NCI-H345 treated with DMSO at 0.1 percent for 48 hours (cell line): ENCODE results near the gene KDM4C.

Source experiments
- DNase-seq: peaks from one replicate; lab custom pipeline; 2025; ENCODE audit not compliant: unreplicated experiment; lab: John Stamatoyannopoulos, UW

The KDM4C gene

GRCh38 chr9:6900440-6900883, 142.7 kb downstream of the KDM4C start:
- no peak for DNase-seq

GRCh38 chr9:6901180-6901579, 143.4 kb downstream of the KDM4C start:
- no peak for DNase-seq

DNA sequence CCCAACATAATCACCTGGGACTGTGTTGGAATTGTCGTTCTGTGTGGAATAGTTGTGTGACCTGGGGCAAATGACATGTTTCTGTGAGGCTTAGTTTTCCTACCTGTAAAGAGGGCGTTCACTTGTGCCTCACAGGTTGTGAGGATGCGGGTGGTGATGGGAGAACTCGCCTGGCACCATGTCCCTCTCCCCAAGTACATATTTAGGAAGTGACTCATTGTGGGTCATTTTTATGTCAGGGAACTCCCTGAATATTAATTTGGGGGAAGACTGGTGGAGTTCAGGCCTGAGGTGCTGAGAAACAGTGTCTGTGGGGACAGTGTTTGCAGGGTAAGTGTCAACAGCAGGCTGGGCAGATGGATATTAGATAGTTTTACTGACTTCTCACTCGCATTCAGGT, 144.7 kb downstream of the KDM4C start:
- DNase-seq, result no peak

- DNase-seq, result no peak
These were observed 146.6 kb downstream of the KDM4C start for GRCh38 chr9:6904371-6904770.

- no peak for DNase-seq
These were observed 148.1 kb downstream of the KDM4C start for GRCh38 chr9:6905850-6906375.

DNA sequence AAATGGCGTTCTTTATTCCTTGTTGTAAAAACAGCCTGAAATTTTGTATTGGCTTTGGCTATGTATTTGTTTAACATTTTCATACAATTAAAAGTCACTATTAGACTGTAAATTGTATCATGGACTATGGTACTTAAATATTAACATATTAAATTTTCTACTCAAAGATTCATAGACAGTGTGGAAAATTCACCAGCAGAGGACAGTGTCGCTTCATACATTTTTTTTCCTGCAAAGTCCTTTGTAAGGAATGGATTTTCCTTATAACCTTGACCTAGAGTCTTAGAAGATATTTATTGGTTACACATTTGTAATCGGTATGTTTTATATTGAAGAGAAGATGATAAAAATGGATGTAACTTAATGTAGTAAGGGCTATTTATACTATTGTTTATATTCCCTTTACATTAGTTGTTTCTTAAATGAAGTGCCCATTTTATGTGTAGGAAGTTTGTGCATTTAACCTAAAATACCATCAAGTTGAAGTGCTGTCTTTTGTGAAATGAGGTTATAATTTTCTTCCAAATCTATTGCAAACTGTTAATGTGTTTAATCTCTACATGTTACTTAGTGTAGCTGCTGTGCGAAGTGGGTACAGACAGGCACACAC, 150.1 kb downstream of the KDM4C start:
- DNase-seq, result no peak

DNA sequence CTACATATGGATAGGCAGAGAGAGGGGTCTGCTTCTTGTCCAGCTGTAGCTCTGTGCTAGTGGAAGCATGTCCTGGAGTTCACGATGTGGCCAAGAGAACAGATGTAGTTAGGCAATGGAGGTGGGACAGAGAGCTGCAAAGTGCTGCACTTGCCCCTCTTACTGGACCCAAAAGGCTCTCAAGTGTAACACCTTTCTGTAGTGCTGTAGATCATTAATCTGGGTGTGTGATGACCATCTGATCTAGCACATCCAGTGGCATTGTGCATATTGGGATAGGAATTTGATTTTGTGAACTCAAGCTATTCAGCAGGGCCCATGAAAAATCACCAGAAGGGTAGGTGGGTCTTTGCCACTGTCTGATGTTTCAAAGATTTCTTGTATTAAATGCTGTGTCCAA, 151.4 kb downstream of the KDM4C start:
- DNase-seq, result no peak

DNA sequence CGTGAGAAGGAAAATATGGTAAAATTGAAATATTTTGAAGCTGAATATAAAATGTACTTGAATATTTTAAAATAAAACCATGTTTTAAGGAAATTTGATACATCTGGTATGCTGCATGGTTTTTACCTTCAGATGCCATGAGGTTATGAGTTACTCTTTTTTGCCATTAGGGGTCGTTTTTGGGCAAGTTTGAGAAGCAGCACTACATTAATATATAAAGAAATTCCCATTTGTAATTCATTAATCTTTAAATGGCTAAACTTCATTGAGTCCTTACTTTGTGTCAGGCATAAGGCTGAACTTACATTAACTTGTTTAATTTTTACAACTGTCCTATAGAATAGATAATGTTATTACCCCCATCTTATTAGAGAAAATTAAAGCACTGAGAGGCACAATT, 152.3 kb downstream of the KDM4C start:
- no peak for DNase-seq

- DNase-seq, result no peak
These were observed 152.7 kb downstream of the KDM4C start for GRCh38 chr9:6910497-6910896.

- no peak for DNase-seq
These were observed 154.3 kb downstream of the KDM4C start for GRCh38 chr9:6911901-6912638.

DNA sequence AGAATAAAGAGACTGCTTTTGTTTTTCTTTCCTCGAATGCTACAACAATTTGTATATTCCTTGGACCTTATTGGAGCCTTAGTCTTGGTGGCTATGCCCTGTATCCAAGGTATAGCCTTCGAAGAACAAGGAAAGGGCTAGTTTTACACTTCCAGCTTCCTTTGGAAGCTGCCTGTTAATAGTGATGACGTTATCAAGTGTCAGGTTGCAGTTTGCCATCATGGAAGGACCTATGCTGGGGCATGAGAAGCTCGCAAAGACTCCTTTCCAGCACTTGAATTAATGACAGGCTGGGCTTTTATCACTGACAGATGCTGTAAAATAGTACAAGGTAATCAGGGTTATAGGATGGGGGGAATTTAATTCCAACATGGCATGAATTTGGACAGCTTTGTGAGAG, 157.9 kb downstream of the KDM4C start:
- DNase-seq, result no peak

DNA sequence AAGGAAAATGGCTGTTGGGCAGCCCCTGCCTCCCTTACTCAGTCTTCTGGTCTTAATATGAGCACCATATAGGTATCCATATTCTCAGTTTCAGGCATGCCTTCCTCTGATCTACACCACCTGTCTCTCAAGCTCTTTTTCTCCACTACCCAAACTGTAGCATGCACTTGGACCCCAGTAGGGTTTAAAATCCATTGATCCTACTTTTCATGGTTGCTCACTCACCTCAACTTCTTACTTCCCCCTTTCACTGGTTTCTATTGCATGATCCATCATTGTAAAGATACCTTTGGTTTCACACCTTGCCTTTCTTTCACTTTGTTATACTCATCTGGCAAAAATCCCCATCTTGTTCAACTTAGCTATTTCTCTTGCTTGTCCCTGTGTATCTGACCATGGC, 159.4 kb downstream of the KDM4C start:
- no peak for DNase-seq

- DNase-seq, result no peak
These were observed 162.3 kb downstream of the KDM4C start for GRCh38 chr9:6920041-6920440.

- no peak for DNase-seq
These were observed 163.5 kb downstream of the KDM4C start for GRCh38 chr9:6921315-6921714.

GRCh38 chr9:6922124-6922676, 164.4 kb downstream of the KDM4C start:
- no peak for DNase-seq

GRCh38 chr9:6922680-6923079, 164.9 kb downstream of the KDM4C start:
- DNase-seq, result no peak

GRCh38 chr9:6923086-6923485, 165.3 kb downstream of the KDM4C start:
- no peak for DNase-seq

DNA sequence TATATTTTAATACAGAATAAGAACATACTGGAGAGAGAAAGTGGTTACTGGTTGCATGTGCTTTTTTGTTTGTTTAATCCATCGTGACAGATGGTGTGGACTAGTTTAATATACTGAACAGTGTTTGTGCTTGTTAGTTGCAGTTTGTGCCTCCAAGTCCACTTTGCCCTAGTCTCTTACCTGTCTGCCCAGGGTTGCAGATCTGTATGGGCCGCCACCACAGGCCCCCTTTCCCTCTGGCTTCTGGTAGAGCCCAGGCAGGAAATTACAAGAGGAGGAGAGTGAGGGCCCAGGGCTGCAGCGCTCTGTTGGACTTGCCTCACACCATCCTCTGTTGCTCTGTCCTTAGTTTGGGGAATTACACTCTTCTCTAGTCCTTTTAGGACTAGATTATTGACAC, 166.4 kb downstream of the KDM4C start:
- no peak for DNase-seq

DNA sequence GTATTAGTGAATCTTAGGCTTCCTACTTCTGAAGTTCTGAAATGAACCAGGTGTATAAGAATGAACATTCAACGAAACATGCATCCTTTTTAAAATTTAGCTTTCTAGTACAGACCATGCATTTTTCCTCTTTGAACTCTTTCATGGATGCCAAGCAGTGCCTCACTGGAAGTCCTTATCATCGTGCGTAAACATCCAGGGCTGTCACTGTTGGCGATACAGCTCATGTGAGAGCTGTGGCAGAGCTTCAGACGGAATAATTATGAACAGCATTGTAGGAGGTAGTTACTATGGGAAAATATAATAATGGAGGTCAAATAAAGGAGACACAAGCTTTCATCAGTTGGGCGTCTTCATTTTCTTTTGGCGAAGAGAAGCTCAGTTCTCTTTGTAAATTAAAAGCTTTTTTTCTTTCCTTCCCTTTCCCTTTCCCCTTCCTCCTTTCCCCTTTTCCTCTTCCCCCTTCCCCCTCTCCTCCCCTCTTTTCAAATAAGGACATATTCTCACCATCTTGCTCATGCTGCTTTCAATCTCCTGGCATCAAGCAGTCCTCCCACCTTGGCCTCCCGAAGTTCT, 167.3 kb downstream of the KDM4C start:
- DNase-seq, result no peak

- DNase-seq, result peak; percentile 93
These were observed 168.1 kb downstream of the KDM4C start for GRCh38 chr9:6925836-6926235.

GRCh38 chr9:6926436-6926835, 168.7 kb downstream of the KDM4C start:
- DNase-seq, result no peak

DNA sequence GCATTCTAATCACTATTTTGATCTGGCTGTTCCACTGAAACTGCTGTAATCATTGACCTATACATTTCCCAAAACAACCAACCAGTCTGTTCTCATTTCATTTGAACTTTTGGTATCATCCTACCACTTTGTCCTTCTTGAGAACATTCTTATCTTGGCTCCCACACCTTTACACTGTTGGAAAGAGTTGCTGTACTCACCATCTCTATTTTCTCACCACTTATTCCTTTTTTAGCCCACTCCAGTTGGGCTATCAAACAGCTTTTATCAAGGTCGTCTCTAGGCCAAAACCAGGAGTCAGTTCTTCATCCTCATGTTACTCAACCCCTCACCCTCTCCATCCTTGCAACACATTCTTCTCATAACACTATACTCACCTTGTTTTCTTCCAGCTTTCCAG, 170.1 kb downstream of the KDM4C start:
- no peak for DNase-seq
